Measurements from ENCODE around the gene NOP14.

GRCh38 chr4:2930758-2931511 is 32.3 kb downstream of the NOP14 start:
- no peak for TF ChIP-seq CTCF (IDR thresholded peaks at IDR 0.05)
- no peak for TF ChIP-seq POLR2A (IDR thresholded peaks at IDR 0.05)

Measured in lower leg skin (tissue), 3 donors.